ENCODE results near the gene TRIM29.

TRIM29 gene

DNA sequence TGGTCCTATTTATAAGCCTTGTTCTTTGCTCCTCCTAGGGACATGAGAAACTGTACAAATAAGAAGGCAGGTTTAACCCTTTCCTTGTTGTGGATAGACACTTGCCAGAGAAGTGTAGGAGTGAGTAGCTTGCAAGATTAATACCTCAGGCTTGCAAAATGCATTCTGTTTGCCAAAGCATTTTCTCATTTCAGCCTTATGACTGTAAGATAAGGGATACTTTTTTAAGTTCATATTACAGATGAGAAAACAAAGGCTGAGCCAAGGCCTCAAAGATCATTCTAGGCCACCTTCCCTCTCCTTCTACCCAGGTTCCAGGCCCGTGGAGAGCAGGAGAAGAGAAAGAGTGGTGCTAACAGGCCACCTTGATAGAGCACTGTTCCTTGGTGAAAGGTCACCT lies 46.8 kb downstream of the TRIM29 start:
- no peak for FAIRE-seq

GRCh38 chr11:120090411-120090810 lies 47.5 kb downstream of the TRIM29 start:
- FAIRE-seq = no peak

DNA sequence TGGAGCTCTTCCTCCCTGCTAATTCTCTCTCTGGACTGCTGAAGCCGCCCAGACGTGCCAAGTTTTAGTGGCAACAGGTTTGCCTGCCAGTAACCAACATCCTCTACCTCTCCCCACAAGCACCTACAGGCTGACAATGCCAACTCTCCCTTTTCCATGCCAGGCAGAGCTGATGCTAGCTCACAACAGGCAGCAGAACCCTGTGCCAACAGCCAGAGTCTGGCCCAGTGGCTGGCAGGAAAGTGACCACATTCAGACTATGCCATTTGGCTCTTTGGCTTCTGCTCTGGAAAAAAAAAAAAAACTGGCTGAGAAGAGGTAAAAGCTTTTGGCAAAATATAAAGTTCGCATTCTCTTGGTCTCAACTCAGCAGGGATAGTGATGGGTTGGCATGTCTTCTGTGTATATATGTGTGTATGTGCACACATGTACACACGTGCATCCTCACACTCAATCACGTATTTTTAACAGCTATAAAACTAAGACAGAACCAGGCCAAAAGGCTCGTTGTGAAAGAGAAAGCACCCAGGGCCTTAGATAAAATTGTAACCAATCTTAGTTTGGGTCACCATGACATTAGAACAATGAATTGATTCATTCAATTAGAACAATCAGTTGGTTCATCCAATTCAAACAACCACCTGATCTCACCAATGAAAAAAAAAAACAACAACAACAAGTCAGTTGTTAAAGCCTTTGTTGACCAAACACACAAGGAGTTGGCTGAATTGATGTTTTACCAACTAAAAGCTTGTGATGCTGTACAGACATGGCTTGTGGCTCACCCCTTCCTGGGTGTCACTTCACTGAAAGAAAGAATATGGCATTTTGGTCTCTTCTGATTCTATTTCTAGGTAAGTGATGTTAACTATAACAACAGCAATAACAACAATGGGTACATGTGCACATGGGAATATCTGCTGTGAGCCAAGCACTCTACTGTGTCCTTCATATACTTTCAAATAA lies 48.6 kb downstream of the TRIM29 start:
- no peak for FAIRE-seq

- FAIRE-seq = no peak
These were observed 49.9 kb downstream of the TRIM29 start for GRCh38 chr11:120088056-120088455.

DNA sequence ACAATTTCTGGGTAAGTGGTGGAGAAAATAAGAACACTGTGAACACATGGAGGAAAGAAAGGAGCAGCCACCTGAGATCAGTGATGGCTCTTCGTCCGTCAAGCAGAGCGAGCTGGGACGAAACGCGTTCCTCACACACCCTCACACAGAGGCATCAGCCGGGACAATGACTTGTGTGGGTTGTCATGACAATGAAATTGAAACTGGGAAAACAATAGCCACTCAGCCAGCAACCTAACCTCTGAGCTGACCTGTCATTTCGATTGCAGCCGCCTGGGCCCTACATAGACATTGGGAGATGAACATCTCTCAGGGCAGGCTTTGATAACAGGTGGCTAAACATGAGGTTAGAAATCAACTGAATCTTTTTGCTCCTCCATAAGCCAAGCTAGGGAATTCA lies 51.3 kb downstream of the TRIM29 start:
- FAIRE-seq = no peak

- no peak for FAIRE-seq
These were observed 57.9 kb downstream of the TRIM29 start for GRCh38 chr11:120079750-120080610.

- no peak for FAIRE-seq
These were observed 59.5 kb downstream of the TRIM29 start for GRCh38 chr11:120078397-120078796.

DNA sequence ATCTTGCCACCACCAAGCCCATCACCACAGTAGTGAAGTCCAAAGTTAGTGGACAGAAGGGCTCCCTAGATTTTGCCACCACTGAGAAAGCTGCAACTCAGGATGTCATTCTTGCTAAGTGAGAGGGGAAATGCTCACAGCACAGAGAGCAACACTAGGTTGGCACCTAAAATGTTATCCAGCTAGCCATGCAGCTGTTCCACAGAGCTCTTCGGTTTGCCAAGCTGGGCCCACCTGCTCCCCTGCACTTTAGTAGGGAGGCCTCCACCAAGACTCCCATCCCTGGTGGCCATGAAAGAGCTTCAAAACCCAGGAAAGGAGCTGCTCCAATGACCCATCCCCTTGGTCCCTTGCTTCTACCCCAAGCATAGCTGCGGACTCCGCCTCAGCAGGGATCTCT lies 63.8 kb downstream of the TRIM29 start:
- no peak for FAIRE-seq

DNA sequence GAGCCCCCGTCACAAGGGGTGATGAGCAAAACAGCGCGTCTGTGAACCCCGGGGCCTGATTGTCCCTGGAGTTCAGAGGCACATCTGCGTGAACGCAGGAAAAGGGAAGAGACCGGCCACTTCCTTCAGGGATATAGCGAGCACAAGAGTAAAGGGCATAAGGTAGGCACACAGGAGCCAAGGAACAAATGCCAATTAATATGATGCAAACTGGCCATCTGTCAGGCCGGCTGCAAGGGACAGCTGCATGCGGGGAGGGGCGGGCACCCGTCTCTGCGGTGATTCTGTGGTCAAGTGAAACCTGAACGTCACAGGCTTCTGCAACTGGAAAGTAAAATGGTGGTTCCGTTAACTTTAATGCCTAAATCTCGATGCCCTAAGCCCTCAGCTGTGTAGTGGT lies 64.7 kb downstream of the TRIM29 start:
- FAIRE-seq = no peak

DNA sequence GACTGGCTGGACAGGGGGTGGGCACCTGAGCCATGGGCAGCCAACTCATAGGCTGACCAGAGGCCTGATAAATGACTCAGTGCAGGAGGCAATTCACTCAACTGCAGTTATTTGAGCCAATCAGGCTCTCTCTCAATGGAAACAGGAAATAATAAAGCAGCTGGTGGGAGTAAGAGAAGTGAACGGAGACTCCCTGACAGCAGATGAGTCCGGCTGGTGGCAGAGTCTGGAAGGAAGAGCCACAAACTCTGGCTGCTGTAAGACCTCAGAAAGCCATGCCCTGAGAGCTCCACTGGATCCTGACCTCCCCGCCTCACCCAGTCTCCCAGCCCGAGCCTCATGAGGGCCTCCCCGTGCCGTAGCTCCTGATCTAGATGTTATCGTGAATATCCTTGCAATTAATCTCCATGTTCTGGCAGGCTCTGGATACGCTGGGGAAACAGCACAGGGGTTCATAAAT lies 69.8 kb downstream of the TRIM29 start:
- no peak for FAIRE-seq

DNA sequence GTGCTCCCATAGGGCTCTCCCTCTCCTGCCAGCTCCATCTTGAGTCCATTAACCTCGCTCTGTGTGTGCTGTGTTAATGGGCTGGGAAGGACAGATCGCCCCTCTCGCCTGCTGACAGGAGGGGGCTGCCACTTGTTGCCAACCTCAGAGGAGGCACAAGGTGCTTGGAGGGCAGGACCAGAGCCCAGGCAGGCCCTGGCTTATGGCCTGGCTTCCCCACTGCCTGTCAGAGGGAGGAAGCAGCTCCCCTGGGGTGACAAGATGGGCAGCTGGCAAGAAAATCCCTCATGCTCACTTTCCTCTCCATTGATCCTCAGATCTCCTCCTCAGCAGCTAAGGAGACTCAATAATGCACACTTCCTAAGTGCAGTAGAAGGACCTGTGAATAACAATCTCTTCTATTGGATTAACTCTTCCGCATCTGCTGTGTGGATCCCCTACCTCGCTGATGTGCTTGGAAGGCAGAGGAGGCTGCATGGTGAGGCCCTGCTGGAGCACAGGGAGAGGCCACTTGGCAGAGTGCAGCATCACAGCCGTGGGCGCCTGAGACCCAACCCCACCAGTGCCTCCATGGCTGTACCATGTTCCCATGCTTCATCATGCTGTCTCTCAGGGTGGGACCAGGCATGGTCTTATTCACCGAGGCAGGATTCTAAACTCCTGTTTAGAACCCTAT lies 70.3 kb downstream of the TRIM29 start:
- FAIRE-seq = no peak

- FAIRE-seq = no peak
These were observed 71.0 kb downstream of the TRIM29 start for GRCh38 chr11:120066738-120067437.

GRCh38 chr11:120065876-120066275 lies 72.0 kb downstream of the TRIM29 start:
- no peak for FAIRE-seq

- no peak for FAIRE-seq
These were observed 72.7 kb downstream of the TRIM29 start for GRCh38 chr11:120065176-120065575.

DNA sequence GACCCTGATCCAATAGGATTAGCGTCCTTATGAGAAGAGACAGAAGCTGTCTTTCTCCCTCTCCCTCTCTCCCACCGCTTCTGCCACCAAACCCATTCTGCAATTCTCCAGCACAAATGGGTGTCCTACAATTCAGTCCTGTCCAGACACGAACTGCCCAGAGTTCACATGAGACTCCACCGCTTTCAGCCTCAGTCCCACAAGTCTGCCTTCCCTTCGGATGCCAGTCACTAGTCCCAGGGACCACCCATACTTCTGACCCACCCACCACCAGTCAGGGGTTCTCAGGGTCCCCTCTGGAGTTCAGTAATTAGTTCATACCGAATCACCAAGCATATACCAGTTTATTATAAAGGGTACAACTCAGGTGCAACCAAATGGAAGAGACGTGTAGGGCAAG lies 73.6 kb downstream of the TRIM29 start:
- no peak for FAIRE-seq

- no peak for FAIRE-seq
These were observed 74.1 kb downstream of the TRIM29 start for GRCh38 chr11:120063686-120064340.

GRCh38 chr11:120062561-120062930 lies 75.4 kb downstream of the TRIM29 start:
- FAIRE-seq = no peak

- no peak for FAIRE-seq
These were observed 76.0 kb downstream of the TRIM29 start for GRCh38 chr11:120061761-120062560.

Data from TTC549 (cell line).